Stomach (tissue), 19 donors: ENCODE data around the gene RPL10. TPM values are rescaled to one million over a fixed set of nuclear protein-coding genes. Genes with fewer than 3 reads are reported as not detected.

Experiments
- DNase-seq, 2 donors: peaks; one replicate each; pipeline versions ENCODE4 v3.0.0 to v3.0.0-alpha.2; 2013 to 2019
- H3K27ac ChIP-seq, 5 donors: fragments of 200-600 bp in 4 of 5; sonication (generic) in 4 of 5; one replicate each; pipeline ENCODE4 v1.5.1; 2013 to 2019; ENCODE audit warnings: mild to moderate bottlenecking in 1 of 5, moderate library complexity in 1 of 5
- H3K27me3 ChIP-seq, 3 donors: fragments of 200-600 bp; sonication (generic); one replicate each; pipeline ENCODE4 v1.5.1; 2017 to 2019; ENCODE audit warnings: mixed run types in 1 of 3
- H3K36me3 ChIP-seq, 4 donors: fragments of 200-600 bp; sonication (generic); 1 replicate in 3 of 4; 2 replicates in 1 of 4; pipeline ENCODE4 v1.5.1; 2016 to 2019
- H3K4me1 ChIP-seq, 4 donors: fragments of 200-600 bp; sonication (generic); one replicate each; pipeline ENCODE4 v1.5.1; 2016 to 2019
- H3K4me3 ChIP-seq, 4 donors: fragments of 200-600 bp; sonication (generic) in 3 of 4; one replicate each; pipeline ENCODE4 v1.5.1; 2016 to 2019; ENCODE audit warnings: mild to moderate bottlenecking in 1 of 4
- H3K9me3 ChIP-seq, 4 donors: fragments of 200-600 bp; sonication (generic); one replicate each; pipeline ENCODE4 v1.5.1; 2016 to 2019
- EP300 ChIP-seq: sonication (generic); formaldehyde crosslinking; IDR thresholded peaks from one replicate; pipeline ENCODE4 v1.6.1; 2017; ENCODE audit warnings: antibody characterized with exemption
- POLR2A ChIP-seq, 4 donors: fragments of 450-650 bp; IDR thresholded peaks; one replicate each; pipeline ENCODE4 v1.6.1; 2016; ENCODE audit warnings: antibody characterized with exemption in 4 of 4, control low read depth in 2 of 4, mild to moderate bottlenecking in 1 of 4, moderate library complexity in 1 of 4
- POLR2AphosphoS5 ChIP-seq, 3 donors: sonication (generic); formaldehyde crosslinking; IDR thresholded peaks; one replicate each; pipeline ENCODE4 v1.6.1; 2016; ENCODE audit warnings: antibody characterized with exemption in 3 of 3
- WGBS, 5 donors: extraction: QIAGEN DNeasy Blood & Tissue Kit in 3 of 5; methylation state at CpG; one replicate each; pipeline versions ENCODE4 v1.1.5 to v1.1.7; 2013 to 2018; 5-methylcytosine and 5-hydroxymethylcytosine counted together
- intact Hi-C: fragments of 100-400 bp; cut with DNase I; formaldehyde crosslinking; loops from one replicate; pipeline ENCODE4 v1.15.1; 2023; ENCODE audit warnings: low total_unique reads
- long read RNA-seq, 10 donors: transcript quantifications; one replicate each; lab custom pipeline, GENCODE V29; 2026
- polyA plus RNA-seq, 3 donors: library from polyadenylated mRNA; stranded (reverse); fragments of 200-250 nt; gene quantifications; one replicate each; pipeline ENCODE4 v1.2.3, GENCODE V29; 2013
- total RNA-seq, 5 donors: library from RNA; depleted of rRNA; stranded (reverse); fragments of >200 nt; gene quantifications; one replicate each; pipeline versions ENCODE4 v1.1.0 to v1.2.3, GENCODE V29; 2014 to 2016
- TF ChIP-seq, protein P1 (sequence below), 7 experiments: fragments of 450-650 bp in 4 of 7; fragments of 200-600 bp in 3 of 7; sonication (generic) in 3 of 7; IDR thresholded peaks; one replicate each; pipeline ENCODE4 v1.5.1; 2016 to 2019; ENCODE audit warnings: antibody characterized with exemption in 7 of 7, control low read depth in 2 of 7, mild to moderate bottlenecking in 1 of 7
- donor health status: healthy with polysubstance abuse.
- donor health status: Bipolar disorder and iron deficiency.
- donor health status: healthy.

The RPL10 gene
- 1,000 to 10,000 TPM in 4 of 5 donors, 100 to 1,000 TPM in 1; 783 to 3,421 (median 2,020) TPM for total RNA-seq
- polyA plus RNA-seq = 1,000 to 10,000 TPM; 5,802 to 8,616 (median 6,179) TPM
- long read RNA-seq, donor 1, transcript RPL10-207 (7 exons, 657 nt) = minor isoform, 5 of 475 reads
- long read RNA-seq, donor 1, transcript RPL10-204 (7 exons, 2,318 nt) = minor isoform, 9 of 475 reads
- long read RNA-seq, donor 1, transcript RPL10-201 (6 exons, 2,278 nt) = major isoform, 260 of 475 reads
- long read RNA-seq, donor 1, transcript RPL10-211 (5 exons, 802 nt) = minor isoform, 10 of 475 reads
- long read RNA-seq, donor 1, partial matches to known transcripts = 190 of 475 reads
- long read RNA-seq, donor 1, other reads (novel, unspliced or antisense) = 0 of 475 reads
- long read RNA-seq, donor 2, transcript RPL10-201 (6 exons, 2,278 nt) = major isoform, 579 of 898 reads
- long read RNA-seq, donor 2, transcript RPL10-211 (5 exons, 802 nt) = minor isoform, 21 of 898 reads
- long read RNA-seq, donor 2, transcript RPL10-207 (7 exons, 657 nt) = minor isoform, 15 of 898 reads
- long read RNA-seq, donor 2, transcript RPL10-204 (7 exons, 2,318 nt) = minor isoform, 13 of 898 reads
- long read RNA-seq, donor 2, partial matches to known transcripts = 260 of 898 reads
- long read RNA-seq, donor 2, other reads (novel, unspliced or antisense) = 5 of 898 reads
- long read RNA-seq, donor 3, transcript RPL10-201 (6 exons, 2,278 nt) = major isoform, 226 of 404 reads
- long read RNA-seq, donor 3, transcript RPL10-207 (7 exons, 657 nt) = minor isoform, 6 of 404 reads
- long read RNA-seq, donor 3, transcript RPL10-204 (7 exons, 2,318 nt) = minor isoform, 17 of 404 reads
- long read RNA-seq, donor 3, transcript RPL10-211 (5 exons, 802 nt) = minor isoform, 9 of 404 reads
- long read RNA-seq, donor 3, partial matches to known transcripts = 141 of 404 reads
- long read RNA-seq, donor 3, other reads (novel, unspliced or antisense) = 0 of 404 reads
- long read RNA-seq, donor 4, transcript RPL10-201 (6 exons, 2,278 nt) = major isoform, 96 of 138 reads
- long read RNA-seq, donor 4, partial matches to known transcripts = 33 of 138 reads
- long read RNA-seq, donor 4, other reads (novel, unspliced or antisense) = 0 of 138 reads
- long read RNA-seq, donor 5, transcript RPL10-207 (7 exons, 657 nt) = minor isoform, 14 of 1,017 reads
- long read RNA-seq, donor 5, transcript RPL10-201 (6 exons, 2,278 nt) = major isoform, 725 of 1,017 reads
- long read RNA-seq, donor 5, transcript RPL10-211 (5 exons, 802 nt) = minor isoform, 13 of 1,017 reads
- long read RNA-seq, donor 5, transcript RPL10-204 (7 exons, 2,318 nt) = minor isoform, 17 of 1,017 reads
- long read RNA-seq, donor 5, partial matches to known transcripts = 231 of 1,017 reads
- long read RNA-seq, donor 5, other reads (novel, unspliced or antisense) = 11 of 1,017 reads
- long read RNA-seq, donor 6, transcript RPL10-211 (5 exons, 802 nt) = minor isoform, 60 of 1,791 reads
- long read RNA-seq, donor 6, transcript RPL10-204 (7 exons, 2,318 nt) = minor isoform, 36 of 1,791 reads
- long read RNA-seq, donor 6, transcript RPL10-201 (6 exons, 2,278 nt) = major isoform, 1,064 of 1,791 reads
- long read RNA-seq, donor 6, transcript RPL10-207 (7 exons, 657 nt) = minor isoform, 16 of 1,791 reads
- long read RNA-seq, donor 6, partial matches to known transcripts = 579 of 1,791 reads
- long read RNA-seq, donor 6, other reads (novel, unspliced or antisense) = 23 of 1,791 reads
- long read RNA-seq, donor 7, transcript RPL10-211 (5 exons, 802 nt) = minor isoform, 20 of 658 reads
- long read RNA-seq, donor 7, transcript RPL10-207 (7 exons, 657 nt) = minor isoform, 5 of 658 reads
- long read RNA-seq, donor 7, transcript RPL10-201 (6 exons, 2,278 nt) = major isoform, 378 of 658 reads
- long read RNA-seq, donor 7, transcript RPL10-204 (7 exons, 2,318 nt) = minor isoform, 17 of 658 reads
- long read RNA-seq, donor 7, partial matches to known transcripts = 234 of 658 reads
- long read RNA-seq, donor 7, other reads (novel, unspliced or antisense) = 0 of 658 reads
- long read RNA-seq, donor 8, transcript RPL10-204 (7 exons, 2,318 nt) = minor isoform, 14 of 663 reads
- long read RNA-seq, donor 8, transcript RPL10-213 (2 exons, 1,731 nt) = minor isoform, 8 of 663 reads
- long read RNA-seq, donor 8, transcript RPL10-211 (5 exons, 802 nt) = minor isoform, 23 of 663 reads
- long read RNA-seq, donor 8, transcript RPL10-201 (6 exons, 2,278 nt) = major isoform, 355 of 663 reads
- long read RNA-seq, donor 8, partial matches to known transcripts = 255 of 663 reads
- long read RNA-seq, donor 8, other reads (novel, unspliced or antisense) = 0 of 663 reads
- long read RNA-seq, donor 9, transcript RPL10-211 (5 exons, 802 nt) = minor isoform, 14 of 1,109 reads
- long read RNA-seq, donor 9, transcript RPL10-204 (7 exons, 2,318 nt) = minor isoform, 14 of 1,109 reads
- long read RNA-seq, donor 9, transcript RPL10-201 (6 exons, 2,278 nt) = major isoform, 754 of 1,109 reads
- long read RNA-seq, donor 9, transcript RPL10-207 (7 exons, 657 nt) = minor isoform, 8 of 1,109 reads
- long read RNA-seq, donor 9, partial matches to known transcripts = 313 of 1,109 reads
- long read RNA-seq, donor 9, other reads (novel, unspliced or antisense) = 0 of 1,109 reads
- long read RNA-seq, donor 10, transcript RPL10-211 (5 exons, 802 nt) = minor isoform, 11 of 634 reads
- long read RNA-seq, donor 10, transcript RPL10-207 (7 exons, 657 nt) = minor isoform, 7 of 634 reads
- long read RNA-seq, donor 10, transcript RPL10-201 (6 exons, 2,278 nt) = major isoform, 427 of 634 reads
- long read RNA-seq, donor 10, transcript RPL10-204 (7 exons, 2,318 nt) = minor isoform, 6 of 634 reads
- long read RNA-seq, donor 10, partial matches to known transcripts = 180 of 634 reads
- long read RNA-seq, donor 10, other reads (novel, unspliced or antisense) = 0 of 634 reads

DNA sequence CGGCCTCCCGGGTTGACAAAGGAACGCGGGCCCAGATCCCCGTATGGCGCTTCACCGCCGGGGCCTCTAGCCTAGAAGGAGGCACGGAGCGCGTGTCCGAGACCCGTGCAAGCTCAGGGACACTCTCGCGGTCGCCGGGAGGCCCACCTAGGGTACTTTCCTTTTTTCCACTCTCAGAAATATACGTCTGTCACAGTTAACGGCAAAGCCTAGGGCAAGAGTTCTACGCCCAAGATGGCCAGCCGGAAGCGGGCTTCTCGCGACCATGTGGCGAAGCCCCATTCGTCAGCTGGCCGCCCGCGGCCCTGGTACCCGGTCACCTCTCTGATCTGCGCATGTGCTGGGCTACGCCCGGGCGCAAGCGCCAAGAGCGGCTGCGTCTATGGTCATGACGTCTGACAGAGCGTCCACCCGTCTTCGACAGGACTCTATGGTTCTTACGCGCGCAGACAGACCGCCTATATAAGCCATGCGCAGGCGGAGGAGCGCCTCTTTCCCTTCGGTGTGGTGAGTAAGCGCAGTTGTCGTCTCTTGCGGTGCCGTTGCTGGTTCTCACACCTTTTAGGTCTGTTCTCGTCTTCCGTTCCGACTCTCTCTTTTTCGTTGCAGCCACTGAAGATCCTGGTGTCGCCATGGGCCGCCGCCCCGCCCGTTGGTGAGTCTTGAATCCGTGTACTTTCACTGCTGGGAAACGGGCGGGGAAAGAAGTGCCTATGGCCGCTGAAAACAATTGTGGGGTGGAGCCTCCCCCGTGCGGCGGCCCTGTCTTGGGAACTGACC, at the start of gene RPL10:
RPL10 (plus strand) TSS at position 490 of the 780 bp plus-strand sequence; CDS start at position 633, 143 bp downstream.
- peak in 2 of 4 donors; percentile 77 to 90 for TF ChIP-seq POLR2A (IDR thresholded peaks at IDR 0.05)
- TF ChIP-seq, protein P1, sequence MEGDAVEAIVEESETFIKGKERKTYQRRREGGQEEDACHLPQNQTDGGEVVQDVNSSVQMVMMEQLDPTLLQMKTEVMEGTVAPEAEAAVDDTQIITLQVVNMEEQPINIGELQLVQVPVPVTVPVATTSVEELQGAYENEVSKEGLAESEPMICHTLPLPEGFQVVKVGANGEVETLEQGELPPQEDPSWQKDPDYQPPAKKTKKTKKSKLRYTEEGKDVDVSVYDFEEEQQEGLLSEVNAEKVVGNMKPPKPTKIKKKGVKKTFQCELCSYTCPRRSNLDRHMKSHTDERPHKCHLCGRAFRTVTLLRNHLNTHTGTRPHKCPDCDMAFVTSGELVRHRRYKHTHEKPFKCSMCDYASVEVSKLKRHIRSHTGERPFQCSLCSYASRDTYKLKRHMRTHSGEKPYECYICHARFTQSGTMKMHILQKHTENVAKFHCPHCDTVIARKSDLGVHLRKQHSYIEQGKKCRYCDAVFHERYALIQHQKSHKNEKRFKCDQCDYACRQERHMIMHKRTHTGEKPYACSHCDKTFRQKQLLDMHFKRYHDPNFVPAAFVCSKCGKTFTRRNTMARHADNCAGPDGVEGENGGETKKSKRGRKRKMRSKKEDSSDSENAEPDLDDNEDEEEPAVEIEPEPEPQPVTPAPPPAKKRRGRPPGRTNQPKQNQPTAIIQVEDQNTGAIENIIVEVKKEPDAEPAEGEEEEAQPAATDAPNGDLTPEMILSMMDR (IDR thresholded peaks at IDR 0.05) = no peak
- peak; percentile 93 to 100 (median 99) for TF ChIP-seq POLR2AphosphoS5 (IDR thresholded peaks at IDR 0.05)
- TF ChIP-seq EP300 = no peak
- 0 to 40% (median 4%) methylated on average over 39 to 69 of the region's 69 CpGs for WGBS, 5 donors
- H3K27ac ChIP-seq = peak within 1 kb of the TSS; percentile 95 to 99 (median 98)
- H3K4me1 ChIP-seq = peaks cover 9 to 31% (median 25%) of the 10 kb centered on the region in 4 donors
- H3K27me3 ChIP-seq = no peaks in the 10 kb centered on the region
- peaks cover 17 to 29% (median 25%) of the 10 kb centered on the region in 4 donors for H3K36me3 ChIP-seq
- H3K9me3 ChIP-seq = peaks cover 0 to 11% (median 0%) of the 10 kb centered on the region in 4 donors
- DNase-seq = peak; percentile 94 to 98
- intact Hi-C loops = no loop called here
- peak within 1 kb of the TSS; percentile 61 to 75 (median 69) for H3K4me3 ChIP-seq

DNA sequence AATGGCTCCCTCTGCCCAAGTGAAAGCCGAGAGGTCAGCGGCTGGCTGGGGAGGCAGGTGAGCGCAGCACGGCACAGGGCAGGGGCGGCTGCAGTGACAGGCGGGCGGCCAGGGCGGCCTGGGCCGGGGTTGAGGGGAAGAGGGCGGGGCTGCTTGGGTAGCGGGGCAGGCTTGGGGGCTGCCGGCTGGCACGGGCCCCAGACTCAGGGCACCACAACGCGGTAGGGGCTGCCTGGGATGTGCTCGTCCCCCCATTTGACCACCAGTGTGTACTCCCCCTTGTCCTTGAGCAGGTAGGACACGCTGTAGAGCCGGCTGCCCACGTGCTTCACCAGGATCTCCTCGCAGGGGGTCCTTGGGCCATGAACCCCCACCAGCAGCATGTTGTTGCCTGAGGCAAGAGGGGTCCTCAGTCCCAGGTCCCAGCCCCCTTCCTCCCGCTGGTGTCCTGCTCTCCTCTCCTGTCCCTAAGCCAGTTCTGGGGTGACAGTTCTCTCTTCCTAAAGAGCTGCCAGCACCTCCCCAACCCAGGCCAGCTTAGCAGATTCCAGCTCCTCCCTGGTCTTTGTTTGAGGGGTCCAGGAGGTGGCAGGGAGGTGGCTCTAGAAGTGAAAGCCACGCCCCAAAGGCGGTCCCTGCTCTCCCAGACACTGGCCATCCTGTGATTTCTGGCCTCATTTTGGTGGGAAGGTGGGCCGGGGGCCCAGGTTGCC, 49.4 kb upstream of the RPL10 start:
- WGBS, 5 donors = 76 to 94% (median 90%) methylated on average over 8 to 24 of the region's 24 CpGs
- H3K27ac ChIP-seq = peak overlapping the region in 1 of 5 donors; percentile 26
- intact Hi-C loops = no loop called here
- H3K4me3 ChIP-seq = no peak overlapping the region
- H3K36me3 ChIP-seq = peaks cover 13 to 58% (median 56%) of the 10 kb centered on the region in 4 donors
- DNase-seq = no peak
- no peak for TF ChIP-seq EP300
- no peak for TF ChIP-seq POLR2A (IDR thresholded peaks at IDR 0.05)
- TF ChIP-seq, protein P1 (IDR thresholded peaks at IDR 0.05) = no peak
- TF ChIP-seq POLR2AphosphoS5 (IDR thresholded peaks at IDR 0.05) = no peak
- H3K27me3 ChIP-seq = no peaks in the 10 kb centered on the region
- peaks cover 0 to 18% (median 5%) of the 10 kb centered on the region in 4 donors for H3K4me1 ChIP-seq
- H3K9me3 ChIP-seq = no peaks in the 10 kb centered on the region
